ENCODE measurements around the gene C5orf58.

DNA sequence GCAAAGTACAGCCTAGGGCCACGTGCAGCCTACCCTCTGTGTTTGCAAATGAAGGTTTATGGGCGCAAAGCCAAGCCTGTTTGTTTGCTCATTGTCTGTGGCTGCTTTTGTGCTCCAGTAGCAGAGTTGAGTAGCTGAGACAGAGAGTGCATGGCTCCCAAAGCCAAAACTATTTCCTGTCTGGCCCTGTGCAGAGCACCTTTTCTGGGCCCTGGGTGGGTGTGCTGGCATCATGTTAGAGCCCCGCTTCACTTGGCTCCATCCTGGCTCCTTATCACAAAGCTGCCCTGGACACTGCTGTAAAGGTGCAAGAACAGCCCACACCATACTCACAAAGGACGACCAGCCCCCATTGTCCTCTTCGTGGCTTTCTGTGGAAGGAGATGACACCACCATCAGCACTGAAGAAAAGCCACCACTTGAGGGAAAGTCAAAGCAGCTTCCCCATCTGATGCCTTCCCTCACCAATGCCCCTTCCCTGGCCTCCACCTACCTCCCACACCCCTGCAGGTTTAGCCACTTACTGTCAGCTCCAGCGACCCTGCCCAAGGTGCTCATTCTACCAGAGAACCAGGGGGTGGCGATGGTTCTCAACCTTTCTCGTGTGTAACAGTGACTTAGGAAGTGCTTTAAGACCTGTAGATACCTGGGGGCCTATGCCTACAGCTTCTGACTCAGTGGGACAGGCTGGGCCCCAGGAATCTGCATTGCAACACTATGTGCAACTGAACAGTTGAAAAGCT, 41.4 kb downstream of the C5orf58 start:
- TF ChIP-seq POLR2AphosphoS5 (IDR thresholded peaks at IDR 0.05), result no peak
- no peak for TF ChIP-seq CTCF (IDR thresholded peaks at IDR 0.05; ENCODE audit: poor library complexity, severe bottlenecking)
- TF ChIP-seq, protein P1, sequence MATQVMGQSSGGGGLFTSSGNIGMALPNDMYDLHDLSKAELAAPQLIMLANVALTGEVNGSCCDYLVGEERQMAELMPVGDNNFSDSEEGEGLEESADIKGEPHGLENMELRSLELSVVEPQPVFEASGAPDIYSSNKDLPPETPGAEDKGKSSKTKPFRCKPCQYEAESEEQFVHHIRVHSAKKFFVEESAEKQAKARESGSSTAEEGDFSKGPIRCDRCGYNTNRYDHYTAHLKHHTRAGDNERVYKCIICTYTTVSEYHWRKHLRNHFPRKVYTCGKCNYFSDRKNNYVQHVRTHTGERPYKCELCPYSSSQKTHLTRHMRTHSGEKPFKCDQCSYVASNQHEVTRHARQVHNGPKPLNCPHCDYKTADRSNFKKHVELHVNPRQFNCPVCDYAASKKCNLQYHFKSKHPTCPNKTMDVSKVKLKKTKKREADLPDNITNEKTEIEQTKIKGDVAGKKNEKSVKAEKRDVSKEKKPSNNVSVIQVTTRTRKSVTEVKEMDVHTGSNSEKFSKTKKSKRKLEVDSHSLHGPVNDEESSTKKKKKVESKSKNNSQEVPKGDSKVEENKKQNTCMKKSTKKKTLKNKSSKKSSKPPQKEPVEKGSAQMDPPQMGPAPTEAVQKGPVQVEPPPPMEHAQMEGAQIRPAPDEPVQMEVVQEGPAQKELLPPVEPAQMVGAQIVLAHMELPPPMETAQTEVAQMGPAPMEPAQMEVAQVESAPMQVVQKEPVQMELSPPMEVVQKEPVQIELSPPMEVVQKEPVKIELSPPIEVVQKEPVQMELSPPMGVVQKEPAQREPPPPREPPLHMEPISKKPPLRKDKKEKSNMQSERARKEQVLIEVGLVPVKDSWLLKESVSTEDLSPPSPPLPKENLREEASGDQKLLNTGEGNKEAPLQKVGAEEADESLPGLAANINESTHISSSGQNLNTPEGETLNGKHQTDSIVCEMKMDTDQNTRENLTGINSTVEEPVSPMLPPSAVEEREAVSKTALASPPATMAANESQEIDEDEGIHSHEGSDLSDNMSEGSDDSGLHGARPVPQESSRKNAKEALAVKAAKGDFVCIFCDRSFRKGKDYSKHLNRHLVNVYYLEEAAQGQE (IDR thresholded peaks at IDR 0.05; ENCODE audit: borderline replicate concordance), result no peak
- TF ChIP-seq EZH2 (IDR thresholded peaks at IDR 0.05; ENCODE audit: borderline replicate concordance, insufficient read depth, low read length, poor library complexity, severe bottlenecking), result no peak
- TF ChIP-seq MXI1 (conservative IDR thresholded peaks at IDR 0.05; ENCODE audit: poor library complexity, severe bottlenecking), result no peak
- no peak for TF ChIP-seq RAD21 (conservative IDR thresholded peaks at IDR 0.05)
- no peak for TF ChIP-seq EP300 (conservative IDR thresholded peaks at IDR 0.05; ENCODE audit: poor library complexity, severe bottlenecking)
- TF ChIP-seq TAF1 (IDR thresholded peaks at IDR 0.05; ENCODE audit: low read depth), result no peak
- TF ChIP-seq SMC3 (conservative IDR thresholded peaks at IDR 0.05; ENCODE audit: poor library complexity), result no peak
